SK-N-SH (cell line): Measurements from ENCODE around the gene REV1.

Experiments used
- CTCF ChIP-seq: fragments of 200-600 bp; sonication (generic); IDR thresholded peaks from 2 replicates; pipeline ENCODE4 v1.6.1; 2017; ENCODE audit warnings: antibody characterized with exemption, mild to moderate bottlenecking, moderate library complexity
- RAD21 ChIP-seq: IDR thresholded peaks from 2 replicates; pipeline ENCODE4 v1.6.1; 2012; ENCODE audit warnings: mild to moderate bottlenecking, low read length
- RFX5 ChIP-seq: IDR thresholded peaks from 2 replicates; pipeline ENCODE4 v1.6.1; 2012; ENCODE audit warnings: mild to moderate bottlenecking, improper control_type of control experiment, low read length
- RXRA ChIP-seq: IDR thresholded peaks from 2 replicates; pipeline ENCODE4 v1.4.0; 2012; ENCODE audit warnings: low read depth, mild to moderate bottlenecking, borderline replicate concordance
- TAF1 ChIP-seq: IDR thresholded peaks from 2 replicates; pipeline ENCODE4 v1.6.1; 2012; ENCODE audit warnings: low read depth, mild to moderate bottlenecking, low read length, moderate library complexity, borderline replicate concordance

DNA sequence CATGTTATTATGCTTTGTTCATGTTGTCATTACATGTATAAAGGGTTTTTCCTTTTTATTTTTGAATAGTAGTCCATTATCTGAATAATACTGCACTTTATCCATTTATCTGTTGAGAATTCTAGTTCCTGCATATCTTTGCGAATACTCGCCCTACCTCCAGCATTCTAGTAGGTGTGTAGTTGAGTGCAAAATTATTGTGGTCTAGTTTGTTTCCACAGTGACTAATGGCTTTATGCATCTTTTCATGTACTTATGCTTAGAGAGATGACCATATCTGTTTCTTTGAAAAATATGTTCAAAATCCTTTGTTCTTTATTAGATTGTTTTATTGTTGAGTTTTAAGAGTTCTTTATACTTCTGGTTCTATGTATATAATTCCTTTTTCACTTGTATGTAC lies 103.8 kb downstream of the REV1 start:
- TF ChIP-seq TAF1, result no peak
- no peak for TF ChIP-seq RXRA
- no peak for TF ChIP-seq CTCF
- TF ChIP-seq RAD21, result no peak
- TF ChIP-seq RFX5, result no peak
